ENCODE data around the gene SYT6.

SYT6 gene

GRCh38 chr1:114154146-114154962 lies 685 bp upstream of the SYT6 start:
- DNase-seq (ENCODE audit: low read depth in 2 of 2), result no peak

- DNase-seq (ENCODE audit: low read depth in 2 of 2), result no peak
Measured at GRCh38 chr1:114152508-114153260, 985 bp downstream of the SYT6 start.

GRCh38 chr1:114152089-114152507 lies 1.6 kb downstream of the SYT6 start:
- DNase-seq (ENCODE audit: low read depth in 2 of 2), result no peak

GRCh38 chr1:114150016-114150415 lies 3.7 kb downstream of the SYT6 start:
- DNase-seq (ENCODE audit: low read depth in 2 of 2), result no peak

GRCh38 chr1:114149211-114149610 lies 4.5 kb downstream of the SYT6 start:
- no peak for DNase-seq (ENCODE audit: low read depth in 2 of 2)

GRCh38 chr1:114145504-114146151 lies 8.0 kb downstream of the SYT6 start:
- DNase-seq (ENCODE audit: low read depth in 2 of 2), result no peak

GRCh38 chr1:114144016-114144415 lies 9.7 kb downstream of the SYT6 start:
- DNase-seq (ENCODE audit: low read depth in 2 of 2), result no peak

- DNase-seq (ENCODE audit: low read depth in 2 of 2), result no peak
Measured at GRCh38 chr1:114139540-114139939, 14.1 kb downstream of the SYT6 start.

GRCh38 chr1:114137497-114137896 lies 16.2 kb downstream of the SYT6 start:
- DNase-seq (ENCODE audit: low read depth in 2 of 2), result no peak

- DNase-seq (ENCODE audit: low read depth in 2 of 2), result no peak
Measured at GRCh38 chr1:114135786-114136185, 17.9 kb downstream of the SYT6 start.

GRCh38 chr1:114134518-114134917 lies 19.2 kb downstream of the SYT6 start:
- no peak for DNase-seq (ENCODE audit: low read depth in 2 of 2)

- no peak for DNase-seq (ENCODE audit: low read depth in 2 of 2)
Measured at GRCh38 chr1:114133129-114133528, 20.5 kb downstream of the SYT6 start.

- DNase-seq (ENCODE audit: low read depth in 2 of 2), result no peak
Measured at GRCh38 chr1:114131526-114132220, 22.0 kb downstream of the SYT6 start.

GRCh38 chr1:114130846-114131525 lies 22.7 kb downstream of the SYT6 start:
- DNase-seq (ENCODE audit: low read depth in 2 of 2), result no peak

GRCh38 chr1:114130213-114130612 lies 23.5 kb downstream of the SYT6 start:
- no peak for DNase-seq (ENCODE audit: low read depth in 2 of 2)

GRCh38 chr1:114128293-114128692 lies 25.4 kb downstream of the SYT6 start:
- no peak for DNase-seq (ENCODE audit: low read depth in 2 of 2)

- DNase-seq (ENCODE audit: low read depth in 2 of 2), result no peak
Measured at GRCh38 chr1:114126261-114127095, 27.2 kb downstream of the SYT6 start.

- no peak for DNase-seq (ENCODE audit: low read depth in 2 of 2)
Measured at GRCh38 chr1:114124644-114125043, 29.0 kb downstream of the SYT6 start.

- no peak for DNase-seq (ENCODE audit: low read depth in 2 of 2)
Measured at GRCh38 chr1:114122941-114123618, 30.6 kb downstream of the SYT6 start.

All from fibroblast of skin of left biceps (primary cell).